Naive thymus-derived CD4-positive, alpha-beta T cell (primary cell): Measurements from ENCODE around the gene AKAP6. TPM values are rescaled to one million over a fixed set of nuclear protein-coding genes. Genes with fewer than 3 reads are reported as not detected.

Source experiments
- ATAC-seq: fragments of 150-1000 bp; cut with Tn5 transposase; 2 replicates; pipeline ENCODE4 v1.10.0; 2021; ENCODE audit warnings: mild to moderate bottlenecking, moderate library complexity
- CTCF ChIA-PET: fragments of 350-600 bp; sonication (Branson Sonifier 250); formaldehyde crosslinking; loops from one replicate; lab custom pipeline; 2021; ENCODE audit warnings: antibody characterized with exemption; lab: Charles Lee
- POLR2A ChIA-PET: fragments of 350-600 bp; sonication (Branson Sonifier 250); formaldehyde crosslinking; loops from one replicate; lab custom pipeline; 2021; ENCODE audit warnings: antibody characterized with exemption, inconsistent platforms; lab: Charles Lee
- DNase-seq, 9 donors: peaks; one replicate each; pipeline versions ENCODE4 v3.0.0 to v3.0.0-alpha.2; 2020 to 2022; ENCODE audit warnings: mixed read lengths in 1 of 9
- H3K27ac ChIP-seq: one replicate; pipeline ENCODE4 v1.7.0; 2013; ENCODE audit warnings: mild to moderate bottlenecking, low read depth, low read length, moderate library complexity
- H3K27me3 ChIP-seq, 2 donors: one replicate each; pipeline ENCODE4 v1.7.0; 2013; ENCODE audit warnings: low read length in 2 of 2, mild to moderate bottlenecking in 2 of 2, moderate library complexity in 2 of 2; ENCODE audit not compliant: control insufficient read depth in 2 of 2, insufficient read depth in 2 of 2
- H3K36me3 ChIP-seq, 3 experiments: 1 replicate in 2 of 3; 2 replicates in 1 of 3; pipeline ENCODE4 v1.7.0; 2013; ENCODE audit warnings: low read length in 3 of 3, mild to moderate bottlenecking in 3 of 3, moderate library complexity in 1 of 3; ENCODE audit not compliant: insufficient read depth in 3 of 3, control insufficient read depth in 2 of 3
- H3K4me1 ChIP-seq, 2 donors: one replicate each; pipeline ENCODE4 v1.7.0; 2013; ENCODE audit warnings: low read length in 2 of 2, mild to moderate bottlenecking in 2 of 2, moderate library complexity in 1 of 2; ENCODE audit not compliant: control insufficient read depth in 2 of 2, insufficient read depth in 2 of 2
- H3K4me3 ChIP-seq: 2 replicates; pipeline ENCODE4 v1.7.0; 2013; ENCODE audit warnings: mild to moderate bottlenecking, low read length
- H3K9me3 ChIP-seq, 3 experiments: 1 replicate in 2 of 3; 2 replicates in 1 of 3; pipeline ENCODE4 v1.7.0; 2013; ENCODE audit warnings: low read length in 3 of 3; ENCODE audit not compliant: control insufficient read depth in 2 of 3
- H3K27ac Mint-ChIP-seq, 9 donors: one replicate each; pipeline ENCODE4 v1.8.0; 2020 to 2022; ENCODE audit warnings: mixed read lengths in 9 of 9, mild to moderate bottlenecking in 8 of 9, moderate library complexity in 5 of 9, inconsistent platforms in 2 of 9
- H3K27me3 Mint-ChIP-seq, 5 donors: one replicate each; pipeline ENCODE4 v1.8.0; 2021 to 2022; ENCODE audit warnings: mixed read lengths in 5 of 5, mild to moderate bottlenecking in 1 of 5
- H3K36me3 Mint-ChIP-seq, 5 donors: one replicate each; pipeline ENCODE4 v1.8.0; 2020 to 2022; ENCODE audit warnings: mixed read lengths in 5 of 5, mild to moderate bottlenecking in 3 of 5, inconsistent platforms in 1 of 5
- H3K4me1 Mint-ChIP-seq, 7 donors: one replicate each; pipeline ENCODE4 v1.8.0; 2020 to 2022; ENCODE audit warnings: mixed read lengths in 7 of 7, mild to moderate bottlenecking in 3 of 7, inconsistent platforms in 1 of 7
- H3K4me3 Mint-ChIP-seq, 10 donors: one replicate each; pipeline ENCODE4 v1.8.0; 2020 to 2022; ENCODE audit warnings: mild to moderate bottlenecking in 10 of 10, mixed read lengths in 10 of 10, moderate library complexity in 6 of 10, inconsistent platforms in 2 of 10
- H3K9me3 Mint-ChIP-seq, 11 donors: one replicate each; pipeline ENCODE4 v1.8.0; 2020 to 2022; ENCODE audit warnings: mixed read lengths in 11 of 11, mild to moderate bottlenecking in 4 of 11, inconsistent platforms in 1 of 11, moderate library complexity in 1 of 11
- intact Hi-C, 2 donors: fragments of 100-400 bp; cut with micrococcal nuclease; formaldehyde crosslinking; loops; one replicate each; pipeline ENCODE4 v1.15.1; 2023
- polyA plus RNA-seq, 2 donors: library from polyadenylated mRNA; unstranded; fragments of 300-500 nt; fragmentation: Illumina TruSeq; gene quantifications; one replicate each; pipeline ENCODE4 v1.2.3, GENCODE V29; 2021
- total RNA-seq, 6 experiments: library from RNA in 5 of 6; stranded (reverse) in 5 of 6; gene quantifications; 1 replicate in 5 of 6; 2 replicates in 1 of 6; pipeline ENCODE4 v1.2.3 and lab custom pipeline; 2021 to 2026

The AKAP6 gene
- total and polyA plus RNA-seq, 7 experiments from 2014 or later, result 0.29 to 7.9 (median 4.1) TPM

DNA sequence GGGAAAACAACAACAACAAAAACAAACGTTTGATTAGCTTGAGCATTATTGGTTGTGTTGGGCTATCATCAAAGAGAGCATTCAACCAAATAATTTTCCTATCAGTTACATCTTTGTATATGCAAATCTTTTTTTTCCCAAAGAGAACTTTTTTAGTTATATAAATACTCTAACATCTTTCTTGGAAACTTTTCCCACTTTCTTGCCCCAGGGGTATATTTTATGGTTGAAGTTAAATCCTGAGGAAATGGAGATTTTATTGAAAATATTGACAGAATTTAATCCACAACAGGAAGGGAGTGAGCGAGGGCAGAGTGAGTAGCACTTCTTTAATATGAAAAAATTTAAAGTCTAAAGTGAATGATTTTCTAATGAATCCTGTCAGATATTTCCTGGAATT lies 488.7 kb downstream of the AKAP6 start:
- Histone ChIP-seq H3K36me3 (no peaks in the 10 kb centered on the region), H3K4me3 (no peak overlapping the region), H3K4me1 (no peaks in the 10 kb centered on the region), H3K27ac (no peak overlapping the region), H3K9me3 (no peaks in the 10 kb centered on the region), H3K27me3 (no peaks in the 10 kb centered on the region)
- ChIA-PET CTCF (no interaction called here), POLR2A (interaction anchor here (0.5 kb wide), 1 partner anchor 1838 kb away, joined by 3 read pairs; no protein-coding TSS in a partner anchor)
- Mint-ChIP-seq H3K27ac (no peak overlapping the region), H3K27me3 (no peaks in the 10 kb centered on the region), H3K9me3 (peaks cover 0 to 8% (median 0%) of the 10 kb centered on the region in 11 donors), H3K36me3 (peaks cover 0 to 27% (median 10%) of the 10 kb centered on the region in 5 donors), H3K4me1 (no peaks in the 10 kb centered on the region), H3K4me3 (no peak overlapping the region)
- DNase-seq, result no peak
- no peak for ATAC-seq
- intact Hi-C loops, result no loop called here

DNA sequence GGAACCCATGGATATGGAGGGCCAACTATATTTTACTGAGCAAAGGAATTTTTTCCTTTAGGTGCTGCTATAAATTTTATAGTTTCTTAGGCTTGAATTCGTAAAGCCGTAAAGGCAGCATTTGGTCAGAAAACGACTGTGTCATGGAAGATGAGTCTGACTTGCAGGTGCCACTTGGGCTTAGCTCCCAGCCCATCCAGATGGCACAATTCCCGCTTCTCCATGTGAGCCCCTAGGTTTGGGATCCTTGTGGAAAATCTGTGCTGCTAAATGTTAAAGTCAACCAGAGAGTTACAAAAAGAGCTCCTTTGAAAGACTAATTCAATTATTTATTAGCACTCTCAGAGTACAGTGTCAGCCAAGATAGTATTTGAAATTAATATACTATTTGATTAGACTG lies 489.5 kb downstream of the AKAP6 start:
- ATAC-seq, result no peak
- CTCF ChIA-PET, result no interaction called here

GRCh38 chr14:32820181-32820580 lies 491.1 kb downstream of the AKAP6 start:
- peaks cover 0 to 30% (median 12%) of the 10 kb centered on the region in 5 donors for H3K36me3 Mint-ChIP-seq
- ChIA-PET CTCF (no interaction called here), POLR2A (no interaction called here)
- no peaks in the 10 kb centered on the region for H3K36me3 ChIP-seq
- H3K4me1 Mint-ChIP-seq, result no peaks in the 10 kb centered on the region
- H3K4me3 ChIP-seq, result no peak overlapping the region
- no peaks in the 10 kb centered on the region for H3K27me3 Mint-ChIP-seq
- no peaks in the 10 kb centered on the region for H3K27me3 ChIP-seq
- H3K27ac Mint-ChIP-seq, result no peak overlapping the region
- intact Hi-C loops, result no loop called here
- ATAC-seq, result no peak
- no peaks in the 10 kb centered on the region for H3K9me3 ChIP-seq
- H3K4me1 ChIP-seq, result no peaks in the 10 kb centered on the region
- H3K27ac ChIP-seq, result no peak overlapping the region
- no peak for DNase-seq
- H3K9me3 Mint-ChIP-seq, result peaks cover 0 to 8% (median 0%) of the 10 kb centered on the region in 11 donors
- H3K4me3 Mint-ChIP-seq, result no peak overlapping the region

More for the DNA sequence above, 489.5 kb downstream of the AKAP6 start:
- no peak overlapping the region for H3K27ac Mint-ChIP-seq
- Histone ChIP-seq H3K27ac (no peak overlapping the region), H3K4me3 (no peak overlapping the region), H3K9me3 (no peaks in the 10 kb centered on the region), H3K4me1 (no peaks in the 10 kb centered on the region), H3K36me3 (no peaks in the 10 kb centered on the region), H3K27me3 (no peaks in the 10 kb centered on the region)
- no peaks in the 10 kb centered on the region for H3K4me1 Mint-ChIP-seq
- H3K27me3 Mint-ChIP-seq, result no peaks in the 10 kb centered on the region
- intact Hi-C loops, result no loop called here
- peaks cover 0 to 8% (median 0%) of the 10 kb centered on the region in 11 donors for H3K9me3 Mint-ChIP-seq
- H3K4me3 Mint-ChIP-seq, result no peak overlapping the region
- POLR2A ChIA-PET, result no interaction called here
- H3K36me3 Mint-ChIP-seq, result peaks cover 0 to 30% (median 12%) of the 10 kb centered on the region in 5 donors
- DNase-seq, result no peak

DNA sequence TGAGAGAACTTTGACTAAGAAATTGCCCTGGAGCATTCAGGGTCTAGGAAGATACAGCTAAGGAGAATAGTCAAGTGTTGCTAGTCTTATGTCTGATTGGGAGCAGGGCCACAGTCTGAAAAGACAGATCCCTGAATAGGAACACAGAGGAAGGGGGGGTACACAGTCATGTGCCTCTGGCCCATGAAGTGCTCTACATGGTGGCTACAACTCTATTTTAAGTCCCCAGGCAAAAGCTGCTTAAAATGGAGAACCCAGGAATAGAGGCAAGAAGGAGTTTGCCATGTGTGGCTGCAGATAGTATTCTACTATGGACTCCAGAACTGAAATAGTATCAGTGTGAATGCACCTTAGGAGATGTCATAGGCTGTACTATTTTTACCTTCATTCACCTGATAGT lies 491.6 kb downstream of the AKAP6 start:
- ATAC-seq, result no peak
- no peak for DNase-seq
- Histone ChIP-seq H3K4me1 (no peaks in the 10 kb centered on the region), H3K9me3 (no peaks in the 10 kb centered on the region), H3K36me3 (no peaks in the 10 kb centered on the region), H3K27me3 (no peaks in the 10 kb centered on the region), H3K27ac (no peak overlapping the region), H3K4me3 (no peak overlapping the region)
- Mint-ChIP-seq H3K36me3 (peaks cover 0 to 30% (median 12%) of the 10 kb centered on the region in 5 donors), H3K4me1 (no peaks in the 10 kb centered on the region), H3K9me3 (peaks cover 0 to 8% (median 0%) of the 10 kb centered on the region in 11 donors), H3K27me3 (no peaks in the 10 kb centered on the region), H3K27ac (no peak overlapping the region), H3K4me3 (no peak overlapping the region)
- ChIA-PET CTCF (no interaction called here), POLR2A (no interaction called here)
- intact Hi-C loops, result no loop called here

DNA sequence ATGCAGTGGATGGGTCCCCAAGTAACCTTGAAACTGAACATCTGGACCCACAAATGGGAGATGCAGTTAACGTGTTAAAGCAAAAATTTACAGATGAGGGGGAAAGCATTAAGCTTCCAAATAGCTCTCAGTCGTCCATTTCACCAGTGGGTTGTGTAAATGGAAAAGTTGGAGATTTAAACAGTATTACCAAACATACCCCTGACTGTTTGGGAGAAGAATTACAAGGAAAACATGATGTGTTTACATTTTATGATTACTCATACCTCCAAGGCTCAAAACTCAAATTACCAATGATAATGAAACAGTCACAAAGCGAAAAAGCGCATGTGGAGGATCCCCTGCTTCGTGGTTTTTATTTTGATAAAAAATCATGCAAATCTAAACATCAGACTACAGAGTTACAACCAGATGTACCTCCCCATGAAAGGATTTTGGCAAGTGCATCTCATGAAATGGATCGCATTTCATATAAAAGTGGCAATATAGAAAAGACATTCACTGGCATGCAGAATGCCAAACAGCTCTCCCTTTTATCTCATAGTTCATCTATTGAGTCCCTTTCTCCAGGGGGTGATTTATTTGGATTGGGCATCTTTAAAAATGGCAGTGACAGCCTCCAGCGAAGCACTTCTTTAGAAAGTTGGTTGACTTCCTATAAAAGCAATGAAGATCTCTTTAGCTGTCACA lies 493.0 kb downstream of the AKAP6 start:
- ChIA-PET POLR2A (no interaction called here), CTCF (no interaction called here)
- no peaks in the 10 kb centered on the region for H3K27me3 Mint-ChIP-seq

GRCh38 chr14:32823706-32824105 lies 494.6 kb downstream of the AKAP6 start:
- Mint-ChIP-seq H3K9me3 (peaks cover 0 to 8% (median 0%) of the 10 kb centered on the region in 11 donors), H3K4me3 (no peak overlapping the region), H3K36me3 (peaks cover 0 to 30% (median 12%) of the 10 kb centered on the region in 5 donors), H3K4me1 (no peaks in the 10 kb centered on the region), H3K27ac (no peak overlapping the region), H3K27me3 (no peaks in the 10 kb centered on the region)
- no peaks in the 10 kb centered on the region for H3K4me1 ChIP-seq
- ATAC-seq, result no peak
- no peak for DNase-seq
- no peaks in the 10 kb centered on the region for H3K9me3 ChIP-seq
- intact Hi-C loops, result no loop called here
- no peak overlapping the region for H3K4me3 ChIP-seq
- ChIA-PET POLR2A (no interaction called here), CTCF (no interaction called here)
- H3K36me3 ChIP-seq, result no peaks in the 10 kb centered on the region
- no peak overlapping the region for H3K27ac ChIP-seq
- no peaks in the 10 kb centered on the region for H3K27me3 ChIP-seq

More for the DNA sequence above, 493.0 kb downstream of the AKAP6 start:
- peaks cover 0 to 8% (median 0%) of the 10 kb centered on the region in 11 donors for H3K9me3 Mint-ChIP-seq
- no peaks in the 10 kb centered on the region for H3K4me1 ChIP-seq
- no peak overlapping the region for H3K27ac Mint-ChIP-seq
- H3K9me3 ChIP-seq, result no peaks in the 10 kb centered on the region
- no peak overlapping the region for H3K4me3 ChIP-seq
- no peak overlapping the region for H3K4me3 Mint-ChIP-seq
- DNase-seq, result no peak
- H3K27ac ChIP-seq, result no peak overlapping the region
- no peaks in the 10 kb centered on the region for H3K4me1 Mint-ChIP-seq
- no peaks in the 10 kb centered on the region for H3K27me3 ChIP-seq
- peaks cover 0 to 30% (median 12%) of the 10 kb centered on the region in 5 donors for H3K36me3 Mint-ChIP-seq
- ATAC-seq, result no peak
- intact Hi-C loops, result no loop called here
- H3K36me3 ChIP-seq, result no peaks in the 10 kb centered on the region

- DNase-seq (no peak), ATAC-seq (no peak)
- Mint-ChIP-seq H3K27me3 (no peaks in the 10 kb centered on the region), H3K36me3 (peaks cover 0 to 29% (median 12%) of the 10 kb centered on the region in 5 donors), H3K27ac (no peak overlapping the region), H3K9me3 (peaks cover 0 to 7% (median 0%) of the 10 kb centered on the region in 11 donors), H3K4me1 (no peaks in the 10 kb centered on the region), H3K4me3 (no peak overlapping the region)
- no peak overlapping the region for H3K27ac ChIP-seq
- no peaks in the 10 kb centered on the region for H3K27me3 ChIP-seq
- H3K9me3 ChIP-seq, result no peaks in the 10 kb centered on the region
- ChIA-PET POLR2A (no interaction called here), CTCF (no interaction called here)
- no peaks in the 10 kb centered on the region for H3K36me3 ChIP-seq
- H3K4me1 ChIP-seq, result no peaks in the 10 kb centered on the region
- H3K4me3 ChIP-seq, result no peak overlapping the region
- intact Hi-C loops, result no loop called here
Measured at GRCh38 chr14:32824195-32824594, 495.1 kb downstream of the AKAP6 start.
